Activated T-cell treated with anti-CD3 and anti-CD28 coated beads, Interleukin-2, amount 50 U/mL, for 1 hour (primary cell): ENCODE measurements around the gene MAEA.

Experiments used
- DNase-seq: peaks from one replicate; pipeline ENCODE4 v3.0.0-alpha.2; 2020

The MAEA gene

GRCh38 chr4:1249731-1250526 lies 39.8 kb upstream of the MAEA start:
- DNase-seq, result no peak

GRCh38 chr4:1250527-1250812 lies 39.2 kb upstream of the MAEA start:
- peak; percentile 15 for DNase-seq

GRCh38 chr4:1250921-1251772 lies 38.5 kb upstream of the MAEA start:
- peak; percentile 8 for DNase-seq

- DNase-seq, result no peak
Observed at GRCh38 chr4:1251773-1252066, 38.0 kb upstream of the MAEA start.

GRCh38 chr4:1252928-1253492 lies 36.7 kb upstream of the MAEA start:
- DNase-seq, result no peak

- no peak for DNase-seq
Observed at GRCh38 chr4:1253831-1254230, 35.9 kb upstream of the MAEA start.

GRCh38 chr4:1255151-1255550 lies 34.5 kb upstream of the MAEA start:
- DNase-seq, result no peak

- no peak for DNase-seq
Observed at GRCh38 chr4:1255699-1256098, 34.0 kb upstream of the MAEA start.

GRCh38 chr4:1258457-1258856 lies 31.2 kb upstream of the MAEA start:
- DNase-seq, result no peak

- no peak for DNase-seq
Observed at GRCh38 chr4:1259966-1260365, 29.7 kb upstream of the MAEA start.

- no peak for DNase-seq
Observed at GRCh38 chr4:1260418-1261106, 29.1 kb upstream of the MAEA start.

GRCh38 chr4:1261107-1261928 lies 28.4 kb upstream of the MAEA start:
- DNase-seq, result no peak

GRCh38 chr4:1264942-1265341 lies 24.7 kb upstream of the MAEA start:
- DNase-seq, result no peak

- DNase-seq, result no peak
Observed at GRCh38 chr4:1265351-1265750, 24.3 kb upstream of the MAEA start.

- no peak for DNase-seq
Observed at GRCh38 chr4:1266881-1267763, 22.6 kb upstream of the MAEA start.

GRCh38 chr4:1269209-1269608 lies 20.5 kb upstream of the MAEA start:
- no peak for DNase-seq

- DNase-seq, result no peak
Observed at GRCh38 chr4:1271686-1272085, 18.0 kb upstream of the MAEA start.

GRCh38 chr4:1274871-1275270 lies 14.8 kb upstream of the MAEA start:
- no peak for DNase-seq

- no peak for DNase-seq
Observed at GRCh38 chr4:1276984-1277383, 12.7 kb upstream of the MAEA start.

GRCh38 chr4:1277667-1278665 lies 11.7 kb upstream of the MAEA start:
- no peak for DNase-seq
